Hepatic stellate cell (primary cell): ENCODE results near the gene LRRC37B.
"Not testable (repeated sequence)": the region's sequence is repeated elsewhere in the genome, so short reads cannot be mapped to it uniquely, and the experiment has no call there.

ENCODE experiments used
- DNase-seq: peaks from one replicate; pipeline ENCODE4 v3.0.0; 2011; ENCODE audit warnings: low spot score

The LRRC37B gene

GRCh38 chr17:32092062-32092461 is 84.9 kb downstream of the LRRC37B start:
- DNase-seq, result not testable (repeated sequence)

- DNase-seq, result no peak
Observed at GRCh38 chr17:32099686-32100085, 92.5 kb downstream of the LRRC37B start.

GRCh38 chr17:32100323-32100722 is 93.1 kb downstream of the LRRC37B start:
- DNase-seq, result not testable (repeated sequence)

- DNase-seq, result no peak
Observed at GRCh38 chr17:32100971-32101631, 93.9 kb downstream of the LRRC37B start.

- no peak for DNase-seq
Observed at GRCh38 chr17:32102172-32102571, 95.0 kb downstream of the LRRC37B start.

GRCh38 chr17:32102646-32103186 is 95.5 kb downstream of the LRRC37B start:
- no peak for DNase-seq
